ENCODE measurements around the gene ZNF639. TPM values are rescaled to one million over a fixed set of nuclear protein-coding genes. Genes with fewer than 3 reads are reported as not detected.

Gene ZNF639
- total and polyA plus RNA-seq, 9 of the 15 experiments (the other 6 are each of a cell fraction or from before 2014, with no cell fraction given), result 17.6 to 88.1 (median 53.7) TPM

- TF ChIP-seq CUX1 (CRISPR knock-in tag; IDR thresholded peaks at IDR 0.05) (no peak), ZNF184 (CRISPR knock-in tag; IDR thresholded peaks at IDR 0.05) (no peak), ZNF146 (CRISPR knock-in tag; IDR thresholded peaks at IDR 0.05; ENCODE audit: unreplicated experiment) (no peak), HNRNPH1 (optimal IDR thresholded peaks at IDR 0.05; ENCODE audit: low read depth, low read length) (no peak), ETV1 (tag; conservative IDR thresholded peaks at IDR 0.05; ENCODE audit: low read depth) (peak; percentile 47; the same call in 1 of the 2 replicates), RBM25 (IDR thresholded peaks at IDR 0.05; ENCODE audit: low read depth, low read length, severe bottlenecking) (no peak), MYC (IDR thresholded peaks at IDR 0.05; ENCODE audit: low read depth, low read length) (0 out of 2 replicates have a peak, but pooled peaks have one; percentile 28), MYC (CRISPR knock-in tag; IDR thresholded peaks at IDR 0.05; ENCODE audit: borderline replicate concordance, low read depth) (no peak), ZNF143 (CRISPR knock-in tag; IDR thresholded peaks at IDR 0.05) (no peak), RREB1 (CRISPR knock-in tag; IDR thresholded peaks at IDR 0.05) (no peak), LARP7 (IDR thresholded peaks at IDR 0.05) (no peak), SMAD4 (CRISPR knock-in tag; conservative IDR thresholded peaks at IDR 0.05) (0 out of 2 replicates have a peak, but pooled peaks have one; percentile 11), FOSL1 (tag; conservative IDR thresholded peaks at IDR 0.05) (peak; percentile 36; the same call in 1 of the 2 replicates), HNRNPK (IDR thresholded peaks at IDR 0.05; ENCODE audit: low read depth, low read length, poor library complexity, severe bottlenecking) (no peak), ZNF431 (CRISPR knock-in tag; IDR thresholded peaks at IDR 0.05) (no peak), TBL1XR1 (IDR thresholded peaks at IDR 0.05; ENCODE audit: low read length in 2 of 2) (0 out of 4 replicates have a peak, but pooled peaks of 1 of the 2 experiments have one; percentile 10), SRSF7 (optimal IDR thresholded peaks at IDR 0.05; ENCODE audit: low read depth, low read length) (no peak)
- TF ChIP-seq, protein P1, sequence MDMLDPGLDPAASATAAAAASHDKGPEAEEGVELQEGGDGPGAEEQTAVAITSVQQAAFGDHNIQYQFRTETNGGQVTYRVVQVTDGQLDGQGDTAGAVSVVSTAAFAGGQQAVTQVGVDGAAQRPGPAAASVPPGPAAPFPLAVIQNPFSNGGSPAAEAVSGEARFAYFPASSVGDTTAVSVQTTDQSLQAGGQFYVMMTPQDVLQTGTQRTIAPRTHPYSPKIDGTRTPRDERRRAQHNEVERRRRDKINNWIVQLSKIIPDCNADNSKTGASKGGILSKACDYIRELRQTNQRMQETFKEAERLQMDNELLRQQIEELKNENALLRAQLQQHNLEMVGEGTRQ (CRISPR knock-in tag; IDR thresholded peaks at IDR 0.05), result no peak
These were observed 34.0 kb upstream of the ZNF639 start (continued) for GRCh38 chr3:179288845-179289244.

All from K562 (cell line).